Measurements from ENCODE around the gene RALGAPA2. TPM values are rescaled to one million over a fixed set of nuclear protein-coding genes. Genes with fewer than 3 reads are reported as not detected.

RALGAPA2 gene
- total and polyA plus RNA-seq, 7 experiments from 2014 or later, result 6.7 to 45.4 (median 34.9) TPM

DNA sequence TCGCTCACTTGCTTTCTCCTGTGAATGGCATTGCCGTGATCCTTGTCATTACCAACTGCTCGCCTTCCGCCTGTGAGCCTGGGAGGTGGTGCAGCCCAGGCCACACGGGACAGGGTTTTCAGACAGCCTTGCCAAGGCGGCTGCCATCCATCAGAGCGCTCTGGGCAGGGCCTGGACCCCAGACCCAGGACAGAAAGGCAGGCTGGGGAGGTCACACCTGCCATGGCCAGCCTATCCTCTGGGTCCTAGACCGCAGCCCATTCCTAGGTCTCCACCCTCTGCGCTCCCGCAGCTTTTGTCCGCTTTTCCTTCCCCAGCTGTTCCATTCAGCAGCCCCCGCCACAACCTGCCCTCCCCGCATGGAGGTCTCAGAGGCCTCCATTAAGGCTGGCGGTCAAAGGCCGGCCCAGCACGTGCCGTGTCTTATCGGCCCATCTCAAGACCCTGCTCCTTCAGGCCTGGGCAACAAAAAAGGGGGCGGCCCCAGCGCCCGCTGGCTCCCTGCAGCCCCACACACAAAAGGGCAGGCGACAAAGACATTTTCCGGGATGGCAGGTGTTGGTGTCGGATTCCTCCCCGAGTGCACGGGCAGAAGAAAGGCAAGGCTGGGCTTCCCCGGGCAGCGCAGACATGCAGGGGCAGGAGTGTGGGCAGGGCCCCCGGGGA, 316.4 kb downstream of the RALGAPA2 start:
- Mint-ChIP-seq H3K9me3 (no peaks in the 10 kb centered on the region), H3K4me1 (no peaks in the 10 kb centered on the region), H3K36me3 (peaks cover 0 to 53% (median 10%) of the 10 kb centered on the region in 5 donors), H3K27me3 (no peaks in the 10 kb centered on the region), H3K27ac (peak overlapping the region in 1 of 9 donors; percentile 37), H3K4me3 (no peak overlapping the region)
- H3K4me1 ChIP-seq (ENCODE audit: control insufficient read depth in 2 of 2, insufficient read depth in 2 of 2, low read length in 2 of 2), result no peaks in the 10 kb centered on the region
- intact Hi-C loops (cut with micrococcal nuclease), result no loop called here
- H3K36me3 ChIP-seq (ENCODE audit: control insufficient read depth in 2 of 3, insufficient read depth in 3 of 3, low read length in 3 of 3), result peaks cover 0 to 31% (median 0%) of the 10 kb centered on the region in 3 experiments
- H3K4me3 ChIP-seq (ENCODE audit: low read length), result no peak overlapping the region
- H3K27ac ChIP-seq (ENCODE audit: low read depth, low read length), result no peak overlapping the region
- ChIA-PET CTCF (no interaction called here), POLR2A (no interaction called here)
- ATAC-seq, result no peak
- no peaks in the 10 kb centered on the region for H3K27me3 ChIP-seq (ENCODE audit: control insufficient read depth in 2 of 2, insufficient read depth in 2 of 2, low read length in 2 of 2)
- DNase-seq, result no peak
- H3K9me3 ChIP-seq (ENCODE audit: control insufficient read depth in 2 of 3, low read length in 3 of 3), result no peaks in the 10 kb centered on the region

GRCh38 chr20:20395087-20395486, 317.4 kb downstream of the RALGAPA2 start:
- Mint-ChIP-seq H3K9me3 (no peaks in the 10 kb centered on the region), H3K27me3 (no peaks in the 10 kb centered on the region), H3K27ac (no peak overlapping the region), H3K4me3 (no peak overlapping the region), H3K4me1 (no peaks in the 10 kb centered on the region), H3K36me3 (peaks cover 0 to 53% (median 10%) of the 10 kb centered on the region in 5 donors)
- Histone ChIP-seq H3K27me3 (ENCODE audit: control insufficient read depth in 2 of 2, insufficient read depth in 2 of 2, low read length in 2 of 2) (no peaks in the 10 kb centered on the region), H3K36me3 (ENCODE audit: control insufficient read depth in 2 of 3, insufficient read depth in 3 of 3, low read length in 3 of 3) (peaks cover 0 to 31% (median 0%) of the 10 kb centered on the region in 3 experiments), H3K4me3 (ENCODE audit: low read length) (no peak overlapping the region), H3K9me3 (ENCODE audit: control insufficient read depth in 2 of 3, low read length in 3 of 3) (no peaks in the 10 kb centered on the region), H3K4me1 (ENCODE audit: control insufficient read depth in 2 of 2, insufficient read depth in 2 of 2, low read length in 2 of 2) (no peaks in the 10 kb centered on the region), H3K27ac (ENCODE audit: low read depth, low read length) (no peak overlapping the region)
- DNase-seq, result no peak
- ChIA-PET POLR2A (no interaction called here), CTCF (no interaction called here)
- no peak for ATAC-seq
- intact Hi-C loops (cut with micrococcal nuclease), result no loop called here

- Mint-ChIP-seq H3K4me3 (no peak overlapping the region), H3K4me1 (no peaks in the 10 kb centered on the region), H3K27me3 (no peaks in the 10 kb centered on the region), H3K9me3 (no peaks in the 10 kb centered on the region), H3K27ac (no peak overlapping the region), H3K36me3 (peaks cover 0 to 44% (median 8%) of the 10 kb centered on the region in 5 donors)
- DNase-seq, result no peak
- peaks cover 0 to 25% (median 0%) of the 10 kb centered on the region in 3 experiments for H3K36me3 ChIP-seq (ENCODE audit: control insufficient read depth in 2 of 3, insufficient read depth in 3 of 3, low read length in 3 of 3)
- no peaks in the 10 kb centered on the region for H3K9me3 ChIP-seq (ENCODE audit: control insufficient read depth in 2 of 3, low read length in 3 of 3)
- peak; percentile 49 for ATAC-seq
- ChIA-PET POLR2A (no interaction called here), CTCF (no interaction called here)
- H3K4me1 ChIP-seq (ENCODE audit: control insufficient read depth in 2 of 2, insufficient read depth in 2 of 2, low read length in 2 of 2), result no peaks in the 10 kb centered on the region
- no peak overlapping the region for H3K27ac ChIP-seq (ENCODE audit: low read depth, low read length)
- intact Hi-C loops (cut with micrococcal nuclease), result no loop called here
- no peak overlapping the region for H3K4me3 ChIP-seq (ENCODE audit: low read length)
- H3K27me3 ChIP-seq (ENCODE audit: control insufficient read depth in 2 of 2, insufficient read depth in 2 of 2, low read length in 2 of 2), result no peaks in the 10 kb centered on the region
Observed at GRCh38 chr20:20393207-20394120, 319.0 kb downstream of the RALGAPA2 start.

DNA sequence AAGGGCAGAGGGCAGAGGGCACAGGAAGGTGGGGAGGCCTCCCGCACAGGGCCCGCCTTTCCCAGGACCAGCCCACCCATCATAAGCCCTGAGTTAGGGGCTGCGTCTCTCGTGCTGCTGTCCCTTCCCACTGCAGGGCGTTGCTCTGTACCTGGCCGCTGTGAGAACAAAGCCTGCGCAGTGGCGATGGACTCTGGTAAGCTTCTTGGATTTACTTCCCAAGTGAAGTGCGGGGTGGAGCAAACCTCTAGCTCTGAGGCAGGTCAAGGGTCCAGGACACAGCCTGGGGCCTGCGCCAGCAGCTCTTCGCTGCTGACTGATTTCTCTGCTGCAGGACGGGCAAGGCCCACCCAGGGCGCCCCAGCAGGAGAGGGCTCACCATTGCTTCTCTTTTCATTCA, 320.7 kb downstream of the RALGAPA2 start:
- Mint-ChIP-seq H3K27me3 (no peaks in the 10 kb centered on the region), H3K4me1 (peaks cover 0 to 4% (median 0%) of the 10 kb centered on the region in 7 donors), H3K4me3 (no peak overlapping the region), H3K36me3 (peaks cover 0 to 33% (median 7%) of the 10 kb centered on the region in 5 donors), H3K9me3 (no peaks in the 10 kb centered on the region), H3K27ac (peak overlapping the region in 1 of 9 donors; percentile 70)
- CTCF ChIA-PET, result no interaction called here
- ATAC-seq, result no peak
- Histone ChIP-seq H3K27ac (ENCODE audit: low read depth, low read length) (no peak overlapping the region), H3K4me3 (ENCODE audit: low read length) (no peak overlapping the region), H3K9me3 (ENCODE audit: control insufficient read depth in 2 of 3, low read length in 3 of 3) (no peaks in the 10 kb centered on the region), H3K27me3 (ENCODE audit: control insufficient read depth in 2 of 2, insufficient read depth in 2 of 2, low read length in 2 of 2) (no peaks in the 10 kb centered on the region), H3K4me1 (ENCODE audit: control insufficient read depth in 2 of 2, insufficient read depth in 2 of 2, low read length in 2 of 2) (no peaks in the 10 kb centered on the region), H3K36me3 (ENCODE audit: control insufficient read depth in 2 of 3, insufficient read depth in 3 of 3, low read length in 3 of 3) (peaks cover 0 to 25% (median 0%) of the 10 kb centered on the region in 3 experiments)
- intact Hi-C loops (cut with micrococcal nuclease), result no loop called here
- POLR2A ChIA-PET, result no interaction called here
- no peak for DNase-seq

GRCh38 chr20:20391115-20391514, 321.3 kb downstream of the RALGAPA2 start:
- DNase-seq (no peak), ATAC-seq (no peak)
- Mint-ChIP-seq H3K27me3 (peaks cover 0 to 2% (median 0%) of the 10 kb centered on the region in 5 donors), H3K4me3 (no peak overlapping the region), H3K27ac (no peak overlapping the region), H3K4me1 (peaks cover 0 to 4% (median 0%) of the 10 kb centered on the region in 7 donors), H3K36me3 (peaks cover 0 to 30% (median 4%) of the 10 kb centered on the region in 5 donors), H3K9me3 (no peaks in the 10 kb centered on the region)
- CTCF ChIA-PET, result no interaction called here
- no peaks in the 10 kb centered on the region for H3K4me1 ChIP-seq (ENCODE audit: control insufficient read depth in 2 of 2, insufficient read depth in 2 of 2, low read length in 2 of 2)
- intact Hi-C loops (cut with micrococcal nuclease), result no loop called here
- no peak overlapping the region for H3K4me3 ChIP-seq (ENCODE audit: low read length)
- no peak overlapping the region for H3K27ac ChIP-seq (ENCODE audit: low read depth, low read length)
- H3K36me3 ChIP-seq (ENCODE audit: control insufficient read depth in 2 of 3, insufficient read depth in 3 of 3, low read length in 3 of 3), result peaks cover 0 to 25% (median 0%) of the 10 kb centered on the region in 3 experiments
- H3K9me3 ChIP-seq (ENCODE audit: control insufficient read depth in 2 of 3, low read length in 3 of 3), result no peaks in the 10 kb centered on the region
- POLR2A ChIA-PET, result no interaction called here
- no peaks in the 10 kb centered on the region for H3K27me3 ChIP-seq (ENCODE audit: control insufficient read depth in 2 of 2, insufficient read depth in 2 of 2, low read length in 2 of 2)

- Histone ChIP-seq H3K4me3 (ENCODE audit: low read length) (no peak overlapping the region), H3K27me3 (ENCODE audit: control insufficient read depth in 2 of 2, insufficient read depth in 2 of 2, low read length in 2 of 2) (no peaks in the 10 kb centered on the region), H3K36me3 (ENCODE audit: control insufficient read depth in 2 of 3, insufficient read depth in 3 of 3, low read length in 3 of 3) (peaks cover 0 to 23% (median 0%) of the 10 kb centered on the region in 3 experiments), H3K4me1 (ENCODE audit: control insufficient read depth in 2 of 2, insufficient read depth in 2 of 2, low read length in 2 of 2) (no peaks in the 10 kb centered on the region), H3K9me3 (ENCODE audit: control insufficient read depth in 2 of 3, low read length in 3 of 3) (no peaks in the 10 kb centered on the region), H3K27ac (ENCODE audit: low read depth, low read length) (no peak overlapping the region)
- ATAC-seq (no peak), DNase-seq (no peak)
- H3K27ac Mint-ChIP-seq, result no peak overlapping the region
- CTCF ChIA-PET, result no interaction called here
- peaks cover 0 to 30% (median 4%) of the 10 kb centered on the region in 5 donors for H3K36me3 Mint-ChIP-seq
- peaks cover 0 to 4% (median 0%) of the 10 kb centered on the region in 5 donors for H3K27me3 Mint-ChIP-seq
- H3K9me3 Mint-ChIP-seq, result no peaks in the 10 kb centered on the region
- intact Hi-C loops (cut with micrococcal nuclease), result no loop called here
- H3K4me1 Mint-ChIP-seq, result peaks cover 0 to 4% (median 0%) of the 10 kb centered on the region in 7 donors
- POLR2A ChIA-PET, result no interaction called here
- no peak overlapping the region for H3K4me3 Mint-ChIP-seq
Observed at GRCh38 chr20:20390393-20390792, 322.1 kb downstream of the RALGAPA2 start.

Measured in naive thymus-derived CD4-positive, alpha-beta T cell (primary cell).